Suprapubic skin (tissue), 4 donors: Measurements from ENCODE around the gene PCNX2. TPM values are rescaled to one million over a fixed set of nuclear protein-coding genes. Genes with fewer than 3 reads are reported as not detected.
A peak's percentile ranks its signal among the peaks of the same experiment; 100 is the strongest.

Experiments
- DNase-seq, 2 donors: peaks; one replicate each; pipeline ENCODE4 v3.0.0-alpha.2; 2019; ENCODE audit warnings: low spot score in 2 of 2
- H3K27ac ChIP-seq: fragments of 200-600 bp; sonication (generic); one replicate; pipeline ENCODE4 v1.5.1; 2019
- H3K27me3 ChIP-seq: fragments of 200-600 bp; sonication (generic); one replicate; pipeline ENCODE4 v1.5.1; 2019
- H3K36me3 ChIP-seq: fragments of 200-600 bp; sonication (generic); one replicate; pipeline ENCODE4 v1.5.1; 2019
- H3K4me1 ChIP-seq: fragments of 200-600 bp; sonication (generic); one replicate; pipeline ENCODE4 v1.5.1; 2019
- H3K4me3 ChIP-seq: fragments of 200-600 bp; sonication (generic); one replicate; pipeline ENCODE4 v1.5.1; 2019; ENCODE audit warnings: mild to moderate bottlenecking
- H3K9me3 ChIP-seq: fragments of 200-600 bp; sonication (generic); one replicate; pipeline ENCODE4 v1.5.1; 2019
- EP300 ChIP-seq: sonication (generic); formaldehyde crosslinking; IDR thresholded peaks from one replicate; pipeline ENCODE4 v1.6.1; 2017; ENCODE audit warnings: antibody characterized with exemption
- POLR2A ChIP-seq, 2 donors: fragments of 450-650 bp; IDR thresholded peaks; one replicate each; pipeline ENCODE4 v1.6.1; 2017; ENCODE audit warnings: antibody characterized with exemption in 2 of 2, mild to moderate bottlenecking in 2 of 2, moderate library complexity in 2 of 2
- POLR2AphosphoS5 ChIP-seq, 3 donors: sonication (generic); formaldehyde crosslinking; IDR thresholded peaks; one replicate each; pipeline ENCODE4 v1.6.1; 2017; ENCODE audit warnings: antibody characterized with exemption in 3 of 3
- WGBS: methylation state at CpG from one replicate; pipeline ENCODE4 v1.1.5; 2018; 5-methylcytosine and 5-hydroxymethylcytosine counted together
- total RNA-seq, 4 donors: library from RNA; depleted of rRNA; stranded (reverse); fragments of >200 nt; gene quantifications; one replicate each; pipeline ENCODE4 v1.1.0, GENCODE V29; 2016
- TF ChIP-seq, protein P1 (sequence below), 2 donors: fragments of 200-600 bp in 1 of 2; fragments of 450-650 bp in 1 of 2; sonication (generic) in 1 of 2; IDR thresholded peaks; one replicate each; pipeline ENCODE4 v1.5.1; 2016 to 2019; ENCODE audit warnings: antibody characterized with exemption in 2 of 2, mild to moderate bottlenecking in 1 of 2, moderate library complexity in 1 of 2

The PCNX2 gene, protein sequence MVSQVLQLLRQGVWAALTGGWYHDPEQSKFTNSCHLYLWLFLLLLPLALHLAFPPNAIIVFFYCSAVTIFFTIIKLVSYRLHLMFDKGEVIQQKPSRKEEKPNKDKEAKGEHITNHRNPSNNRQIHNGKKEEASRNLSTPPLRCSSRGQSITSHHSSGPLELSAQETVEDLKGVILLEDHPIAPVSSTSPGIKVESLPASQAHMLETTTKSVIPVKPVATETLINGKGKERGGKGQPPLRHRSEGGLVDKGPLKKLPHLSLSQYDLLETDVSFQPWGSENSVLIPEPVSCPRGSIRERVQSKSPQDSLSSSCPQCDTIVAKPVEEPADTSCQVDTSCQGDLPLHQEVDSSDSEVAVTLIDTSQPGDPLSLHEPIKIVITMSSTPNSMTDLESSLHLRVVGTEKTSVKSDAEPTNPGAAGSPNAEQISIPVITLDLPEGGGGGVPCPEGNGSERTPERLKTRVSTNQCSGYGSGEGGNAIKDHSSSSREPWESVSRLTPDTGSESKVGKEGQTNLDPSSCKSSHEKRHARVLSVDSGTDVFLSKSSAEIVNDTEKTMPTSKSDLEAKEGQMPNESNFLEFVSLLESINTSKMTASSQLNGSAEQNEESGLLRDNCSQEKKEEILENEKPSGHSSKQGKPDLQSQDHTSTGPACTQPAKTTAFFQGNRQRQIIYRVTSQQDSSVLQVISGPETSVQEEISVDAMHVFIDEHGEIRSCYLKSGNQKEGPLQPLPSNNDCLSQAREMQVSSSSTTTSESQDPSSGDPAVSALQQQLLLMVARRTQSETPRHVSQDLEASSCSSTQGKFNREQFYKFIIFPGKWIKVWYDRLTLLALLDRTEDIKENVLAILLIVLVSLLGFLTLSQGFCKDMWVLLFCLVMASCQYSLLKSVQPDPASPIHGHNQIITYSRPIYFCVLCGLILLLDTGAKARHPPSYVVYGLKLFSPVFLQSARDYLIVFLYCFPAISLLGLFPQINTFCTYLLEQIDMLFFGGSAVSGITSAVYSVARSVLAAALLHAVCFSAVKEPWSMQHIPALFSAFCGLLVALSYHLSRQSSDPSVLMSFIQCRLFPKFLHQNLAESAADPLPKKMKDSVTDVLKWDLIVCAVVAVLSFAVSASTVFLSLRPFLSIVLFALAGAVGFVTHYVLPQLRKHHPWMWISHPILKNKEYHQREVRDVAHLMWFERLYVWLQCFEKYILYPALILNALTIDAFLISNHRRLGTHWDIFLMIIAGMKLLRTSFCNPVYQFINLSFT (N-terminal part only)
- 10 to 100 TPM in 3 of 4 donors, 1 to 10 TPM in 1; 8.9 to 21.4 (median 14.3) TPM for total RNA-seq

- H3K4me1 ChIP-seq = peaks cover 6% of the 10 kb centered on the region
- H3K27me3 ChIP-seq = no peaks in the 10 kb centered on the region
- peak within 1 kb of the TSS; percentile 60 for H3K4me3 ChIP-seq
- H3K36me3 ChIP-seq = no peaks in the 10 kb centered on the region
- under 1% methylated on average over 54 of the region's 54 CpGs for WGBS
- peak in 1 of 2 donors; percentile 62 for DNase-seq
- no peaks in the 10 kb centered on the region for H3K9me3 ChIP-seq
- H3K27ac ChIP-seq = peak within 1 kb of the TSS; percentile 47
- TF ChIP-seq POLR2A (IDR thresholded peaks at IDR 0.05) = peak in 1 of 2 donors; percentile 17
- TF ChIP-seq, protein P1, sequence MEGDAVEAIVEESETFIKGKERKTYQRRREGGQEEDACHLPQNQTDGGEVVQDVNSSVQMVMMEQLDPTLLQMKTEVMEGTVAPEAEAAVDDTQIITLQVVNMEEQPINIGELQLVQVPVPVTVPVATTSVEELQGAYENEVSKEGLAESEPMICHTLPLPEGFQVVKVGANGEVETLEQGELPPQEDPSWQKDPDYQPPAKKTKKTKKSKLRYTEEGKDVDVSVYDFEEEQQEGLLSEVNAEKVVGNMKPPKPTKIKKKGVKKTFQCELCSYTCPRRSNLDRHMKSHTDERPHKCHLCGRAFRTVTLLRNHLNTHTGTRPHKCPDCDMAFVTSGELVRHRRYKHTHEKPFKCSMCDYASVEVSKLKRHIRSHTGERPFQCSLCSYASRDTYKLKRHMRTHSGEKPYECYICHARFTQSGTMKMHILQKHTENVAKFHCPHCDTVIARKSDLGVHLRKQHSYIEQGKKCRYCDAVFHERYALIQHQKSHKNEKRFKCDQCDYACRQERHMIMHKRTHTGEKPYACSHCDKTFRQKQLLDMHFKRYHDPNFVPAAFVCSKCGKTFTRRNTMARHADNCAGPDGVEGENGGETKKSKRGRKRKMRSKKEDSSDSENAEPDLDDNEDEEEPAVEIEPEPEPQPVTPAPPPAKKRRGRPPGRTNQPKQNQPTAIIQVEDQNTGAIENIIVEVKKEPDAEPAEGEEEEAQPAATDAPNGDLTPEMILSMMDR (IDR thresholded peaks at IDR 0.05) = no peak
Measured at GRCh38 chr1:233295237-233295974, at the start of gene PCNX2. Gene PCNX2 (minus strand): TSS chr1:233295725. CDS start chr1:233295478, 247 bp downstream.

GRCh38 chr1:233343262-233343661 is 47.7 kb upstream of the PCNX2 start:
- Histone ChIP-seq H3K36me3 (no peaks in the 10 kb centered on the region), H3K9me3 (no peaks in the 10 kb centered on the region), H3K27me3 (no peaks in the 10 kb centered on the region), H3K4me3 (no peak overlapping the region), H3K4me1 (no peaks in the 10 kb centered on the region), H3K27ac (no peak overlapping the region)
- 89% methylated on average over 1 of the region's 1 CpG for WGBS
- DNase-seq = no peak
- TF ChIP-seq POLR2A (IDR thresholded peaks at IDR 0.05) (no peak), POLR2AphosphoS5 (IDR thresholded peaks at IDR 0.05) (no peak), EP300 (no peak)
- TF ChIP-seq, protein P1 (IDR thresholded peaks at IDR 0.05) = no peak

DNA sequence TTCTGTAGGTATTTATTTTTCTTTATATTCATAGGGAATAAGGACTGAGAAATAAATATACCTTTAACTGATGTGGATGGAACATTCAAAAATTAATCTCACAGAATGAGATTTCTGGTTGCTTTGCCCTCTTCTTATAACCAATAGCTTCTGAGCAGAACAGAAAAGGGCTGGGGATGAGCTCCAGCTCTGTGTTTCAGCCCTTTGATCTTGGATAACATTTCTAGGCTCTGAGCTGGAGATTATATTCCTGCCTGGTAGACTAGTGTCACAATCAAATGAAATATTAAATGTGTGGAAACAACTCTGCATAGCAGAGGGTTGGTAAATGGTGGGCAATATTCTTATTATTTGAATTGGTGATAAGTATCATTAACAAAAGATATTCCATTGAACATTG is 46.6 kb upstream of the PCNX2 start:
- no peak overlapping the region for H3K4me3 ChIP-seq
- H3K36me3 ChIP-seq = no peaks in the 10 kb centered on the region
- DNase-seq = no peak
- no peaks in the 10 kb centered on the region for H3K4me1 ChIP-seq
- H3K9me3 ChIP-seq = no peaks in the 10 kb centered on the region
- H3K27ac ChIP-seq = no peak overlapping the region
- no peak for TF ChIP-seq EP300
- TF ChIP-seq, protein P1 (IDR thresholded peaks at IDR 0.05) = no peak
- TF ChIP-seq POLR2A (IDR thresholded peaks at IDR 0.05) = no peak
- no peak for TF ChIP-seq POLR2AphosphoS5 (IDR thresholded peaks at IDR 0.05)
- H3K27me3 ChIP-seq = peaks cover under 1% of the 10 kb centered on the region

DNA sequence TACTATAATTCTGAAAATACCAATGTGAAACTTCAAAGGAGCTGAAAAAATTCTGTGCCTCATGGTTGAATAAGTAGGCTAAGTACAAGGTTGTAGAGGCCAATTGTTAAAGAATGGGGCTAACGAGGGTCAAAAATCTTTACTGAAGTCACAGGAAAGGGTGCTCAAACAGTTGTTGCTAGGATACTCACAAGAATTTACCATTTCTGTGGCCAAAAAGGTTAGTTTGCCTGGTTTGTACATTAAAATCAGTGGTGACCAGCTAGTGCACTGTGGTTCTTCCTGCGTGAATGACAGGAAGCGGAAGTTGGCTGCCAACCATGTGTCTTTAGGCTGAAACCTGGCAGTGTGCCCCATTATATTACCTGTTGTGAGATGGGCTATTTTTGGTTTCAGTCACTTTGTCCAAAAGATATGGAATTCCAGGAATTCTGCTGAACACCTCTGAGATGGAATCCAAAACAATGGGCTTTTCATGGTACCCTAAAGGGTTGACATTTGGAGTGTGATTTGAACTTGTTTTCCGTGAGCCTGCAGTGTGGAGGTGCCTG is 45.5 kb upstream of the PCNX2 start:
- no peak overlapping the region for H3K4me3 ChIP-seq
- no peak for DNase-seq
- no peak overlapping the region for H3K27ac ChIP-seq
- no peaks in the 10 kb centered on the region for H3K9me3 ChIP-seq
- TF ChIP-seq POLR2AphosphoS5 (IDR thresholded peaks at IDR 0.05) (no peak), POLR2A (IDR thresholded peaks at IDR 0.05) (no peak), EP300 (no peak)
- TF ChIP-seq, protein P1 (IDR thresholded peaks at IDR 0.05) = no peak
- H3K27me3 ChIP-seq = peaks cover 4% of the 10 kb centered on the region
- H3K36me3 ChIP-seq = no peaks in the 10 kb centered on the region
- 68% methylated on average over 4 of the region's 4 CpGs for WGBS
- no peaks in the 10 kb centered on the region for H3K4me1 ChIP-seq
